Retinal pigment epithelial cell (primary cell): Measurements from ENCODE around the gene FNDC4.

Experiments used
- DNase-seq: peaks from one replicate; pipeline ENCODE4 v3.0.0-alpha.2; 2010; ENCODE audit warnings: low read depth
- H3K4me3 ChIP-seq: 2 replicates; pipeline ENCODE4 v1.5.1; 2011; ENCODE audit warnings: mild to moderate bottlenecking, low read length, control low read depth, moderate library complexity
- CTCF ChIP-seq: conservative IDR thresholded peaks from 2 replicates; pipeline ENCODE4 v1.5.1; 2011; ENCODE audit warnings: low read depth, low read length, control low read depth, inconsistent platforms

FNDC4 gene

GRCh38 chr2:27493948-27494283 is 1.1 kb downstream of the FNDC4 start:
- no peak for DNase-seq
- TF ChIP-seq CTCF = no peak
- H3K4me3 ChIP-seq = no peak overlapping the region

- no peak for TF ChIP-seq CTCF
- DNase-seq = no peak
- H3K4me3 ChIP-seq = no peak overlapping the region
Measured at GRCh38 chr2:27492557-27492956, 2.4 kb downstream of the FNDC4 start.

GRCh38 chr2:27489498-27490397 is 5.3 kb downstream of the FNDC4 start, which contains the start of gene IFT172:
TSS of gene IFT172 (minus strand) at chr2:27489743. CDS start at chr2:27489653, 90 bp downstream.
- peak within 1 kb of the TSS; percentile 67 for H3K4me3 ChIP-seq
- no peak for TF ChIP-seq CTCF
- DNase-seq = peak; percentile 98

GRCh38 chr2:27489118-27489497 is 5.9 kb downstream of the FNDC4 start:
- H3K4me3 ChIP-seq = peak overlapping the region; percentile 67
- peak; percentile 16 for DNase-seq
- TF ChIP-seq CTCF = peak; percentile 21

- H3K4me3 ChIP-seq = no peak overlapping the region
- TF ChIP-seq CTCF = no peak
- DNase-seq = no peak
Measured at GRCh38 chr2:27485496-27485895, 9.5 kb downstream of the FNDC4 start.

DNA sequence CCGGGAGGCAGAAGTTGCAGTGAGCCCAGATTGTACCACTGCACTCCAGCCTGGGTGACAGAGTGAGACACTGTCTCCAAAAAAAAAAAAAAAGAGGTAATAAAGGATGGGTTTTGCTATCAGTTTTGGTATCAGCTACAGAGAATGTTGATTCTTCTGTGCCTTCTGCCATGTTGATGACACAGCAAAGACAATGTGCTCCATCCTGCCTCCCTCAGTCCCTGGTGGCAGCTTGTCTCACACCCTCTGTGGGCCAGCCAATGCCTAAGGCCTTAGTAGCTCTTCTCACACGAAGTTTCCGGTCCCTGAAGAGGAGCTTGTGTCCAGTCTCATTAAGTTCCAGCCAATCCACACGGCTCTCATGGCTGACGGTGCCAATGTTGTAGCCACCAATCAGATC is 23.0 kb downstream of the FNDC4 start:
- no peak overlapping the region for H3K4me3 ChIP-seq
- TF ChIP-seq CTCF = no peak
- DNase-seq = no peak

DNA sequence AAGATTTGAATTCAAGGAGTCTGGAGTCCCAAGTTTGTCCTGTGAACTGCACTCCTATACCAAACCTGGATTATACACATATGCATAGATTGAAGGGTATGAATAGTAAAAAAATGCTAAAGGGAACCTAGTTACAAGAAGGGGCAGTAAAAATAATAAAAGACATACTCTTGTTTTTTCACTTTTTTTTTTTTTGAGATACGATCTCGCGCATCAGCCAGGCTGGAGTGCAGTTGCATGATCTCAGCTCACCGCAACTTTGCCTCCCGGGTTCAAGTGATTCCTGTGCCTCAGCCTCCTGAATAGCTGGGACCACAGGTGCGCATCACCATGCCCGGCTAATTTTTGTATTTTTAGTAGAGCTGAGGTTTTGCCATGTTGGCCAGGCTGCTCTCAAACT is 30.6 kb downstream of the FNDC4 start:
- TF ChIP-seq CTCF = no peak
- H3K4me3 ChIP-seq = no peak overlapping the region
- no peak for DNase-seq
